VCaP (cell line): Measurements from ENCODE around the gene NIPAL1.

Source experiments
- H3K27ac ChIP-seq: fragments of 450-650 bp; 2 replicates; pipeline ENCODE4 v1.5.1; 2017
- TF ChIP-seq, protein P1 (sequence below): fragments of 450-650 bp; conservative IDR thresholded peaks from 2 replicates; pipeline ENCODE4 v1.5.1; 2017; ENCODE audit warnings: mild to moderate bottlenecking, moderate library complexity

The NIPAL1 gene

DNA sequence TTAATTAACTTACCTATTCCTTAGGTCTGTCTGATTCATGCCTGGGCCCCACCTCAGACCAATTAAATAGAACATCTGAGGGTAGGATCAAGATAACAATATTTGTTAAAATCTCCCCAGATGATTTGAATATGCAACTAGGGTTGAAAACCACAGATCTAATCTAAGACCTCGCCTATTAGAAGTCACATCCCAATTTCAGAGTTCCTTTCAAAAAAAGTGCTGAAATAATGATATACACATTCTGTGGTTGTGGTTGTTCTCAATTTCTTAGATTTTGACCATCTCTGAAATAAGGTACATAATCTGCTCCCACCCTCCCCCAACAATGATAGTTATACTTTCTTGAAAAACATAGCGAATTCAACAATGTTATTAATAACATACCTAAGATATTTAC lies 27.7 kb downstream of the NIPAL1 start:
- no peak overlapping the region for H3K27ac ChIP-seq
- TF ChIP-seq, protein P1, sequence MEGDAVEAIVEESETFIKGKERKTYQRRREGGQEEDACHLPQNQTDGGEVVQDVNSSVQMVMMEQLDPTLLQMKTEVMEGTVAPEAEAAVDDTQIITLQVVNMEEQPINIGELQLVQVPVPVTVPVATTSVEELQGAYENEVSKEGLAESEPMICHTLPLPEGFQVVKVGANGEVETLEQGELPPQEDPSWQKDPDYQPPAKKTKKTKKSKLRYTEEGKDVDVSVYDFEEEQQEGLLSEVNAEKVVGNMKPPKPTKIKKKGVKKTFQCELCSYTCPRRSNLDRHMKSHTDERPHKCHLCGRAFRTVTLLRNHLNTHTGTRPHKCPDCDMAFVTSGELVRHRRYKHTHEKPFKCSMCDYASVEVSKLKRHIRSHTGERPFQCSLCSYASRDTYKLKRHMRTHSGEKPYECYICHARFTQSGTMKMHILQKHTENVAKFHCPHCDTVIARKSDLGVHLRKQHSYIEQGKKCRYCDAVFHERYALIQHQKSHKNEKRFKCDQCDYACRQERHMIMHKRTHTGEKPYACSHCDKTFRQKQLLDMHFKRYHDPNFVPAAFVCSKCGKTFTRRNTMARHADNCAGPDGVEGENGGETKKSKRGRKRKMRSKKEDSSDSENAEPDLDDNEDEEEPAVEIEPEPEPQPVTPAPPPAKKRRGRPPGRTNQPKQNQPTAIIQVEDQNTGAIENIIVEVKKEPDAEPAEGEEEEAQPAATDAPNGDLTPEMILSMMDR, result no peak

DNA sequence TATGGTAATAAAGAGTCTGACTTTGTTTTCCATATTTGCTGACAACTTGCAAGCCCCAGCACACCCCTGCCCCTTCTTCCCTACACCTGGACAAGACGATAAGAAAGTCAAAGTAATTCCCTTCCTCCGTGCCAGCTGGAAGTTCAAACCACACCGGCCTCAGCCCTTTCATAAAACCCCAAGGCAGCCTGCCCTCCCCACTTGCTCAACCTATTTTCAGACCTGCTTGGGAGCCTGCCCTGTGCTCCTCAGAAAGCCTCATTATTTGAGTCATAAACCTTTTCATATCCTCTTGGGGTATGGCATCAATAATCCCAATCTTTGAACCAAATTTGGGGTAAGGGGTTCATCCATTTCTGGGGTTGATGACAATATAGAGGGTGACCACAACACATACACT lies 29.5 kb downstream of the NIPAL1 start:
- TF ChIP-seq, protein P1, result no peak
- H3K27ac ChIP-seq, result no peak overlapping the region

DNA sequence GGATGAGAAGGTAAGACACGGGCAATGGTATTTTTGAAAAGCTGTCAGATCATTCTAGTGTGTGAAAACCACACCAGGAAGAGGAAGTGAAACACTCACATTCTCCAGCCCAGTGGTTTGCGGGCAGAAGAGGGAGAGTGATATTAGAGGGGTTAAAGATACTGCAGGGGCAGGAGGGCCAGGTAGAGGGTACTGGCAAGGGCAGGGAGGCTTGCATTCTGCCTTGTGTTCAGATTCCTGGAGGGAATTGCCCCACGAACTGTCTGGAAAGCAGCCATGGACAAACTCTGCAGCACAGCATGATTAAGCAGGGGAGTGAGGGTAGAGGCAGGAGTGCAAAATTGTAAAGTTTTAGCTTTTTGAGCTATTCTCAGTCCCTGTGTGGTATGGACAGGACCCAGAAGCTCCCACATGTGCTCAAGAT lies 30.9 kb downstream of the NIPAL1 start:
- H3K27ac ChIP-seq, result peak overlapping the region; percentile 16; the same call in 1 of the 2 replicates
- TF ChIP-seq, protein P1, result no peak

DNA sequence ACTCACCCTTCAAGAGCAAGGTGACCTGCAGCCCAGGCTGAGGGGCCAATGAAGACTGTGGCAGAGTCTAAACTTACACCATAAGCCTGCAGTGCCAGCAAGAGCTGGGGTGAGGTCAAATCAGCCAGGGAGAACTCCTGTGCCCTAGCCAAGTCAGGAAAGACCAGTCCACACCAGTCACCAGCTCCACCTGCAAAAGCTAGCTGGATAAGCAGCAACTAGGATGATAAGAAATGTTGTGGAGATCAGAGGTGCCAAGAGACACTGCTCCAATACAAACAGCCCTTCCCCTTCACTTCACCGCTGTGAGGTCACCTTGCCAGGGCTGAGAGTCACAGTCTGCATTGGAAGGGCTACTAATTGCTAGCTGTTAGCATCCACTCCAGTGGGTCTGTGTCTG lies 31.3 kb downstream of the NIPAL1 start:
- peak overlapping the region; percentile 16; the same call in 1 of the 2 replicates for H3K27ac ChIP-seq

DNA sequence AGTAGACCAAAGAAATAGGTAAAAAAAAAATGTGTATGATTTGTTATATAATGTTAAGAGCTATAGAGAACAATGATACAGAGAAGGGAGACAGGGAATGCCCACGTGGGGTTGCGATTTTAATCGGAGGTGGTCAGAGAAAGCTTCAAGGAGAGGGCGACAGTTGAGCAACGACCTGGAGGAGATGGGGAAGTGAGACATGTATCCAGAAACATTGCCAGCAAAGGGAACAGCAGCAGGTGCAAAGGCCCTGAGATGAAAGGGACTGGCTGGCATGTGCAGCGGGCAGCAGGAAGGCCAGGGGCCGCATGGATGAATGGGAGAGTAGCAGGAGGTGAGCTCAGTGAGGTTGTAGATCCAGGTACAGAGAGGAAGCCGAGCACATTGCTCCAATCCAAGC lies 32.9 kb downstream of the NIPAL1 start:
- TF ChIP-seq, protein P1, result no peak

More for the DNA sequence above, 31.3 kb downstream of the NIPAL1 start:
- TF ChIP-seq, protein P1, result no peak

DNA sequence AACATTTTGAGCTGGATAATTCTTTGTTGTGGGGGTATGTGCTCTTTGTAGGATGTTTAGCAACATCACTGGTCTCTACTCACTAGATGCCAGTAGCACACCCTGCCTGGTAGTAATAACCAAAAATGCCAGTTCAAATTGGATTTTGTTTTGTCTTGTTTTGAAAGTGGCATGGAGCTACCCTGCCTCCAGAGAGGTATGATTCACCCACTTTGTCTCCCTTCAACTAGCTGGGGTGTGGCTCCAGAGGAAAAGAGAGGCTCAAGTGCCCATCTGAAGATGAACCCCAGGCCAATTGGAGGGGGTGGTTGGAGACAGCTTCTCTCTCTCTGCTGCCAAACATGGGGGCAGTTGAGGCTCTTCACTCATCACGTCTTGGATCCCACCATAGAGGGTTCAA lies 34.5 kb downstream of the NIPAL1 start:
- H3K27ac ChIP-seq, result no peak overlapping the region
- TF ChIP-seq, protein P1, result no peak

More for the DNA sequence above, 32.9 kb downstream of the NIPAL1 start:
- H3K27ac ChIP-seq, result no peak overlapping the region

DNA sequence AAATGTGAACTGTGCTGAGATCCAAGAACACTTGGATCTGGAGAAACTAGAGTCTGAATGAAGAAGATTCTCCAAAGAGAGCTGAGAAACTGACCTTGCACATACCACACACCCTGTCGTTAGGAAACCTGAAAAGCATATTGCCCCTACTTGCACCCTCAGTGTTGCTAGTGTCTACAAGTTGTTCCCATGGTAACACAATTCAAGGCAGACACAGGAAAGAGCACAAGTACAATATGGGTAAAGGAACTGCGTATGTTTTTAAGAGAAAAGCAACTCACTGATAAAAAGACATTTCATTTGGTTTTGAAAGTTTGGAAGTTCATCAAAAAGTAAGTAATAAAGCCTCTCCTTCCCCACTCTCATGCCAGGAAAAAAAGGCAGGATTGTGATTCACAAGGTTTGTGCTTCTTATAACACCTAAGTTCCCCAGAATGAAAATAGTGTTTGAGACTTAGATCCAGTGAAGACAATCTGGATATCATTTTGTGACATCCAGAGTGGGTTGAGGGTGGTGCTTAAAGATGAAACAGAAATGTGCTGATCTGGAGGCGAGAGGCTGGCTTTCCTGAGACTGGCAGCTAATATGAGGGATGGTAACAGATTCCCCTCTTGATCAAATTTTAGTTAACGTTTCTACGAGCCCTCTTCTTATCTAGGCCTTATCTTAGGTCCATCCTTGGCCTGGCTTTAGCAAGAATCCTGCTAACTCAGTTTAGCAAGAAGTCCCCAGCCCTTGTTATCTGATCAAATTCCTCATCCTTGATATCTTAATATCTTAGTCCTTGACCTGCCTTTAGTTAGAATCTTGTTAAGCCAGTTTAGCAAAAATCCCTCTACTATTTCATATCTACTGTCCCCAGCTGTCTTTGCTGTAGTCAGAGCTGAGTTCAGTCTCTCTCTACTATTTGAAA lies 42.3 kb downstream of the NIPAL1 start:
- TF ChIP-seq, protein P1, result no peak
- peak overlapping the region; percentile 46 for H3K27ac ChIP-seq
